NCI-H2227 treated with DMSO at 0.1 percent for 48 hours (cell line): ENCODE data around the gene CTSW.

Experiments
- DNase-seq: peaks from one replicate; lab custom pipeline; 2025; lab: John Stamatoyannopoulos, UW

The CTSW gene

GRCh38 chr11:65903068-65903481 lies 23.4 kb downstream of the CTSW start:
- DNase-seq = no peak

GRCh38 chr11:65903715-65904114 lies 24.1 kb downstream of the CTSW start:
- no peak for DNase-seq

GRCh38 chr11:65906602-65907001 lies 27.0 kb downstream of the CTSW start:
- DNase-seq = no peak

- DNase-seq = no peak
Measured at GRCh38 chr11:65907878-65908277, 28.2 kb downstream of the CTSW start.

GRCh38 chr11:65911682-65912568 lies 32.3 kb downstream of the CTSW start:
- DNase-seq = no peak

- DNase-seq = no peak
Measured at GRCh38 chr11:65912845-65913244, 33.2 kb downstream of the CTSW start.

- no peak for DNase-seq
Measured at GRCh38 chr11:65915101-65915820, 35.6 kb downstream of the CTSW start.

GRCh38 chr11:65915821-65916251 lies 36.2 kb downstream of the CTSW start:
- DNase-seq = no peak

GRCh38 chr11:65916391-65916790 lies 36.8 kb downstream of the CTSW start:
- no peak for DNase-seq

GRCh38 chr11:65917077-65917433 lies 37.4 kb downstream of the CTSW start:
- DNase-seq = no peak

- DNase-seq = no peak
Measured at GRCh38 chr11:65917434-65918210, 38.0 kb downstream of the CTSW start.

GRCh38 chr11:65918211-65919140 lies 38.8 kb downstream of the CTSW start, which contains the start of gene C11orf68:
TSS of gene C11orf68 (minus strand) at chr11:65919062. CDS start at chr11:65919031, 31 bp downstream.
- no peak for DNase-seq

GRCh38 chr11:65919141-65919572 lies 39.5 kb downstream of the CTSW start, which contains the start of gene DRAP1:
TSS of gene DRAP1 (plus strand) at chr11:65919426. CDS start at chr11:65919502, 76 bp downstream.
- peak; percentile 97 for DNase-seq

GRCh38 chr11:65919573-65920371 lies 40.1 kb downstream of the CTSW start:
- no peak for DNase-seq

- no peak for DNase-seq
Measured at GRCh38 chr11:65920372-65920802, 40.8 kb downstream of the CTSW start.

GRCh38 chr11:65921033-65921555 lies 41.5 kb downstream of the CTSW start:
- DNase-seq = no peak

GRCh38 chr11:65921876-65922275 lies 42.2 kb downstream of the CTSW start:
- no peak for DNase-seq

GRCh38 chr11:65922565-65922964 lies 42.9 kb downstream of the CTSW start:
- DNase-seq = no peak

GRCh38 chr11:65925397-65925796 lies 45.8 kb downstream of the CTSW start:
- no peak for DNase-seq

GRCh38 chr11:65927904-65928397 lies 48.3 kb downstream of the CTSW start:
- no peak for DNase-seq
